ENCODE measurements around the gene PKIB.

PKIB gene

GRCh38 chr6:122719176-122719575 lies 109.0 kb downstream of the PKIB start:
- TF ChIP-seq TEAD4 (IDR thresholded peaks at IDR 0.05) (no peak), FOXM1 (IDR thresholded peaks at IDR 0.05; ENCODE audit: borderline replicate concordance, low read depth) (no peak), CREB1 (IDR thresholded peaks at IDR 0.05; ENCODE audit: low read depth) (no peak), YY1 (IDR thresholded peaks at IDR 0.05; ENCODE audit: low read depth) (no peak), ZBTB7A (IDR thresholded peaks at IDR 0.05; ENCODE audit: low read depth) (no peak), REST (IDR thresholded peaks at IDR 0.05; ENCODE audit: low read depth) (no peak), MAX (IDR thresholded peaks at IDR 0.05) (no peak)

- no peak for TF ChIP-seq EP300 (IDR thresholded peaks at IDR 0.05; ENCODE audit: borderline replicate concordance)
- TF ChIP-seq NFIC (IDR thresholded peaks at IDR 0.05) = no peak
- no peak for TF ChIP-seq CEBPB (IDR thresholded peaks at IDR 0.05)
- TF ChIP-seq EGR1 (IDR thresholded peaks at IDR 0.05) = no peak
- TF ChIP-seq TEAD4 (IDR thresholded peaks at IDR 0.05) = no peak
- TF ChIP-seq REST (IDR thresholded peaks at IDR 0.05; ENCODE audit: low read depth) = no peak
- TF ChIP-seq TAF1 (IDR thresholded peaks at IDR 0.05; ENCODE audit: low read depth) = no peak
Measured at GRCh38 chr6:122722746-122723145, 112.5 kb downstream of the PKIB start.

GRCh38 chr6:122726649-122727048 lies 116.4 kb downstream of the PKIB start:
- no peak for TF ChIP-seq TCF12 (IDR thresholded peaks at IDR 0.05; ENCODE audit: low read depth)

- no peak for TF ChIP-seq NFIC (IDR thresholded peaks at IDR 0.05)
- TF ChIP-seq EGR1 (IDR thresholded peaks at IDR 0.05) = no peak
- TF ChIP-seq TCF12 (IDR thresholded peaks at IDR 0.05; ENCODE audit: low read depth) = no peak
- TF ChIP-seq TAF1 (IDR thresholded peaks at IDR 0.05; ENCODE audit: low read depth) = no peak
- TF ChIP-seq FOXM1 (IDR thresholded peaks at IDR 0.05; ENCODE audit: borderline replicate concordance, low read depth) = no peak
- TF ChIP-seq TEAD4 (IDR thresholded peaks at IDR 0.05) = no peak
- TF ChIP-seq RAD21 (IDR thresholded peaks at IDR 0.05; ENCODE audit: low read depth) = no peak
- TF ChIP-seq ZBTB7A (IDR thresholded peaks at IDR 0.05; ENCODE audit: low read depth) = no peak
Measured at GRCh38 chr6:122727244-122727643, 117.0 kb downstream of the PKIB start.

GRCh38 chr6:122730334-122730733 lies 120.1 kb downstream of the PKIB start:
- TF ChIP-seq YY1 (IDR thresholded peaks at IDR 0.05; ENCODE audit: low read depth) = no peak
- TF ChIP-seq REST (IDR thresholded peaks at IDR 0.05; ENCODE audit: low read depth) = no peak
- no peak for TF ChIP-seq RAD21 (IDR thresholded peaks at IDR 0.05; ENCODE audit: low read depth)
- no peak for TF ChIP-seq TEAD4 (IDR thresholded peaks at IDR 0.05)
- TF ChIP-seq ZBTB7A (IDR thresholded peaks at IDR 0.05; ENCODE audit: low read depth) = no peak
- no peak for TF ChIP-seq TCF12 (IDR thresholded peaks at IDR 0.05; ENCODE audit: low read depth)
- no peak for TF ChIP-seq CREB1 (IDR thresholded peaks at IDR 0.05; ENCODE audit: low read depth)
- no peak for TF ChIP-seq USF1 (IDR thresholded peaks at IDR 0.05)
- no peak for TF ChIP-seq FOXM1 (IDR thresholded peaks at IDR 0.05; ENCODE audit: borderline replicate concordance, low read depth)
- TF ChIP-seq MAX (IDR thresholded peaks at IDR 0.05) = no peak
- no peak for TF ChIP-seq TAF1 (IDR thresholded peaks at IDR 0.05; ENCODE audit: low read depth)
- TF ChIP-seq NFIC (IDR thresholded peaks at IDR 0.05) = no peak
- no peak for TF ChIP-seq CEBPB (IDR thresholded peaks at IDR 0.05)
- no peak for TF ChIP-seq EGR1 (IDR thresholded peaks at IDR 0.05)
- no peak for TF ChIP-seq EP300 (IDR thresholded peaks at IDR 0.05; ENCODE audit: borderline replicate concordance)

All from Ishikawa (cell line).